Measurements from ENCODE around the gene IL17RC. TPM values are rescaled to one million over a fixed set of nuclear protein-coding genes. Genes with fewer than 3 reads are reported as not detected.
A peak's percentile ranks its signal among the peaks of the same experiment; 100 is the strongest.
"Not testable (repeated sequence)": the region's sequence is repeated elsewhere in the genome, so short reads cannot be mapped to it uniquely, and the experiment has no call there.

The IL17RC gene
- total RNA-seq, 2 donors from 2014 or later, result 0.57 to 0.92 TPM

- H3K4me3 Mint-ChIP-seq, result no peak overlapping the region
- no peak overlapping the region for H3K27ac Mint-ChIP-seq
- DNase-seq (ENCODE audit: low spot score), result no peak
- no peaks in the 10 kb centered on the region for H3K27me3 Mint-ChIP-seq
- no peaks in the 10 kb centered on the region for H3K9me3 Mint-ChIP-seq
- peaks cover 4% of the 10 kb centered on the region for H3K36me3 Mint-ChIP-seq
- H3K4me1 Mint-ChIP-seq (ENCODE audit: low read depth in 2 of 2), result peaks cover 27 to 30% of the 10 kb centered on the region in 2 donors
- ATAC-seq, result no peak
Measured at GRCh38 chr3:9937486-9938238, 20.8 kb downstream of the IL17RC start.

GRCh38 chr3:9938966-9939365 lies 22.1 kb downstream of the IL17RC start:
- H3K36me3 Mint-ChIP-seq, result peaks cover 4% of the 10 kb centered on the region
- DNase-seq (ENCODE audit: low spot score), result no peak
- H3K4me3 Mint-ChIP-seq, result no peak overlapping the region
- no peak overlapping the region for H3K27ac Mint-ChIP-seq
- H3K9me3 Mint-ChIP-seq, result no peaks in the 10 kb centered on the region
- H3K27me3 Mint-ChIP-seq, result no peaks in the 10 kb centered on the region
- ATAC-seq, result no peak
- peaks cover 21 to 27% of the 10 kb centered on the region in 2 donors for H3K4me1 Mint-ChIP-seq (ENCODE audit: low read depth in 2 of 2)

- not testable (repeated sequence) for H3K9me3 Mint-ChIP-seq; H3K27me3 Mint-ChIP-seq; DNase-seq (ENCODE audit: low spot score); H3K27ac Mint-ChIP-seq; ATAC-seq; H3K4me3 Mint-ChIP-seq; H3K36me3 Mint-ChIP-seq
- peaks cover 12 to 20% of the 10 kb centered on the region in 2 donors for H3K4me1 Mint-ChIP-seq (ENCODE audit: low read depth in 2 of 2)
Measured at GRCh38 chr3:9939906-9940305, 23.0 kb downstream of the IL17RC start.

GRCh38 chr3:9940746-9941145 lies 23.8 kb downstream of the IL17RC start:
- no peak overlapping the region for H3K4me3 Mint-ChIP-seq
- no peaks in the 10 kb centered on the region for H3K9me3 Mint-ChIP-seq
- no peak overlapping the region for H3K27ac Mint-ChIP-seq
- DNase-seq (ENCODE audit: low spot score) (no peak), ATAC-seq (no peak)
- no peaks in the 10 kb centered on the region for H3K27me3 Mint-ChIP-seq
- H3K4me1 Mint-ChIP-seq (ENCODE audit: low read depth in 2 of 2), result peaks cover 4 to 11% of the 10 kb centered on the region in 2 donors
- H3K36me3 Mint-ChIP-seq, result peaks cover 4% of the 10 kb centered on the region

- no peak overlapping the region for H3K4me3 Mint-ChIP-seq
- ATAC-seq (no peak), DNase-seq (ENCODE audit: low spot score) (no peak)
- no peak overlapping the region for H3K27ac Mint-ChIP-seq
- H3K9me3 Mint-ChIP-seq, result no peaks in the 10 kb centered on the region
- no peaks in the 10 kb centered on the region for H3K27me3 Mint-ChIP-seq
- H3K36me3 Mint-ChIP-seq, result no peaks in the 10 kb centered on the region
- H3K4me1 Mint-ChIP-seq (ENCODE audit: low read depth in 2 of 2), result peaks cover 0 to 7% of the 10 kb centered on the region in 2 donors
Measured at GRCh38 chr3:9942164-9942563, 25.3 kb downstream of the IL17RC start.

GRCh38 chr3:9942934-9943690 lies 26.2 kb downstream of the IL17RC start:
- no peak for DNase-seq (ENCODE audit: low spot score)
- no peak for ATAC-seq
- H3K9me3 Mint-ChIP-seq, result no peaks in the 10 kb centered on the region
- H3K27me3 Mint-ChIP-seq, result no peaks in the 10 kb centered on the region
- peaks cover 0 to 3% of the 10 kb centered on the region in 2 donors for H3K4me1 Mint-ChIP-seq (ENCODE audit: low read depth in 2 of 2)
- no peaks in the 10 kb centered on the region for H3K36me3 Mint-ChIP-seq
- peak overlapping the region in 1 of 2 donors; percentile 13 for H3K27ac Mint-ChIP-seq
- no peak overlapping the region for H3K4me3 Mint-ChIP-seq

GRCh38 chr3:9944271-9944670 lies 27.4 kb downstream of the IL17RC start:
- no peaks in the 10 kb centered on the region for H3K27me3 Mint-ChIP-seq
- peaks cover 0 to 3% of the 10 kb centered on the region in 2 donors for H3K4me1 Mint-ChIP-seq (ENCODE audit: low read depth in 2 of 2)
- H3K27ac Mint-ChIP-seq, result peak overlapping the region in 1 of 2 donors; percentile 53
- no peaks in the 10 kb centered on the region for H3K36me3 Mint-ChIP-seq
- H3K4me3 Mint-ChIP-seq, result no peak overlapping the region
- no peak for ATAC-seq
- DNase-seq (ENCODE audit: low spot score), result no peak
- no peaks in the 10 kb centered on the region for H3K9me3 Mint-ChIP-seq

GRCh38 chr3:9945358-9945757 lies 28.5 kb downstream of the IL17RC start:
- Mint-ChIP-seq H3K27me3 (no peaks in the 10 kb centered on the region), H3K27ac (no peak overlapping the region), H3K4me1 (ENCODE audit: low read depth in 2 of 2) (peaks cover 0 to 6% of the 10 kb centered on the region in 2 donors), H3K4me3 (peak overlapping the region; percentile 34), H3K9me3 (no peaks in the 10 kb centered on the region), H3K36me3 (no peaks in the 10 kb centered on the region)
- DNase-seq (ENCODE audit: low spot score) (no peak), ATAC-seq (no peak)

GRCh38 chr3:9946112-9947024 lies 29.5 kb downstream of the IL17RC start:
- H3K27me3 Mint-ChIP-seq, result no peaks in the 10 kb centered on the region

GRCh38 chr3:9947025-9947995 lies 30.4 kb downstream of the IL17RC start:
- peaks cover 9 to 19% of the 10 kb centered on the region in 2 donors for H3K4me1 Mint-ChIP-seq (ENCODE audit: low read depth in 2 of 2)
- DNase-seq (ENCODE audit: low spot score), result no peak
- H3K9me3 Mint-ChIP-seq, result no peaks in the 10 kb centered on the region
- no peak overlapping the region for H3K4me3 Mint-ChIP-seq
- no peak overlapping the region for H3K27ac Mint-ChIP-seq
- no peak for ATAC-seq
- no peaks in the 10 kb centered on the region for H3K36me3 Mint-ChIP-seq
- H3K27me3 Mint-ChIP-seq, result no peaks in the 10 kb centered on the region

More at GRCh38 chr3:9946112-9947024, 29.5 kb downstream of the IL17RC start:
- H3K4me3 Mint-ChIP-seq, result peak overlapping the region; percentile 80
- peak; percentile 93 for DNase-seq (ENCODE audit: low spot score)
- H3K36me3 Mint-ChIP-seq, result no peaks in the 10 kb centered on the region
- H3K4me1 Mint-ChIP-seq (ENCODE audit: low read depth in 2 of 2), result peaks cover 6 to 13% of the 10 kb centered on the region in 2 donors
- peak overlapping the region; percentile 71 to 85 for H3K27ac Mint-ChIP-seq
- H3K9me3 Mint-ChIP-seq, result no peaks in the 10 kb centered on the region
- ATAC-seq, result peak; percentile 92 to 95

GRCh38 chr3:9948586-9948985 lies 31.7 kb downstream of the IL17RC start:
- H3K36me3 Mint-ChIP-seq, result no peaks in the 10 kb centered on the region
- ATAC-seq (no peak), DNase-seq (ENCODE audit: low spot score) (no peak)
- no peaks in the 10 kb centered on the region for H3K9me3 Mint-ChIP-seq
- peaks cover 15 to 24% of the 10 kb centered on the region in 2 donors for H3K4me1 Mint-ChIP-seq (ENCODE audit: low read depth in 2 of 2)
- H3K4me3 Mint-ChIP-seq, result no peak overlapping the region
- no peaks in the 10 kb centered on the region for H3K27me3 Mint-ChIP-seq
- H3K27ac Mint-ChIP-seq, result no peak overlapping the region

- no peak for ATAC-seq
Measured at GRCh38 chr3:9949115-9949514, 32.2 kb downstream of the IL17RC start.

More at GRCh38 chr3:9949115-9949514, 32.2 kb downstream of the IL17RC start:
- H3K4me3 Mint-ChIP-seq, result no peak overlapping the region
- peaks cover 15 to 24% of the 10 kb centered on the region in 2 donors for H3K4me1 Mint-ChIP-seq (ENCODE audit: low read depth in 2 of 2)
- no peak overlapping the region for H3K27ac Mint-ChIP-seq
- H3K36me3 Mint-ChIP-seq, result no peaks in the 10 kb centered on the region
- H3K9me3 Mint-ChIP-seq, result no peaks in the 10 kb centered on the region
- no peak for DNase-seq (ENCODE audit: low spot score)
- no peaks in the 10 kb centered on the region for H3K27me3 Mint-ChIP-seq
